MCF 10A (cell line): ENCODE measurements around the gene MAT1A. TPM values are rescaled to one million over a fixed set of nuclear protein-coding genes. Genes with fewer than 3 reads are reported as not detected.

Source experiments
- BruUV-seq: library from RNA; stranded (reverse); fragments of 400-500 nt; replicated peaks from 2 replicates; lab custom pipeline; 2021; lab: Mats Ljungman, UMichigan
- CTCF ChIA-PET: fragments of 300-600 bp; sonication (Branson Sonifier 250); formaldehyde crosslinking; extraction: SDS; loops from one replicate; lab custom pipeline; 2021; ENCODE audit warnings: antibody characterized with exemption, inconsistent platforms; lab: Yijun Ruan, JAX
- POLR2A ChIA-PET: fragments of 300-600, 350-650 bp; sonication (Branson Sonifier 250); formaldehyde crosslinking; extraction: SDS; loops from one replicate; lab custom pipeline; 2020; ENCODE audit warnings: antibody characterized with exemption, inconsistent platforms; lab: Yijun Ruan, JAX
- DNase-seq: peaks from one replicate; pipeline ENCODE4 v3.0.0-alpha.2; 2018; ENCODE audit not compliant: unreplicated experiment
- H3K27ac Mint-ChIP-seq: one replicate; pipeline ENCODE4 v1.8.0; 2022; ENCODE audit warnings: mild to moderate bottlenecking, low read depth, mixed read lengths; ENCODE audit not compliant: unreplicated experiment
- H3K27me3 Mint-ChIP-seq: one replicate; pipeline ENCODE4 v1.8.0; 2022; ENCODE audit warnings: mixed read lengths; ENCODE audit not compliant: insufficient read depth, unreplicated experiment
- H3K36me3 Mint-ChIP-seq: one replicate; pipeline ENCODE4 v1.8.0; 2022; ENCODE audit warnings: mild to moderate bottlenecking, moderate library complexity, mixed read lengths; ENCODE audit not compliant: insufficient read depth, unreplicated experiment
- H3K4me1 Mint-ChIP-seq: one replicate; pipeline ENCODE4 v1.8.0; 2022; ENCODE audit warnings: mixed read lengths; ENCODE audit not compliant: insufficient read depth, unreplicated experiment
- H3K4me3 Mint-ChIP-seq: one replicate; pipeline ENCODE4 v1.8.0; 2022; ENCODE audit warnings: mild to moderate bottlenecking, moderate library complexity, mixed read lengths; ENCODE audit not compliant: unreplicated experiment
- H3K9me3 Mint-ChIP-seq: one replicate; pipeline ENCODE4 v1.8.0; 2022; ENCODE audit warnings: mixed read lengths; ENCODE audit not compliant: unreplicated experiment
- intact Hi-C: fragments of 100-400 bp; cut with micrococcal nuclease; formaldehyde crosslinking; loops from 2 replicates; pipeline ENCODE4 v1.14.1; 2022
- total RNA-seq: library from RNA; stranded (reverse); gene quantifications from 2 replicates; pipeline ENCODE4 v1.2.3, GENCODE V29; 2022
- TF ChIP-seq, protein P1 (sequence below): fragments of 200-600 bp; IDR thresholded peaks from one replicate; pipeline ENCODE4 v1.8.0; 2022; ENCODE audit warnings: antibody characterized with exemption, mild to moderate bottlenecking; ENCODE audit not compliant: unreplicated experiment

Gene MAT1A
- total RNA-seq, 1 experiment from 2014 or later: 0.26 TPM

DNA sequence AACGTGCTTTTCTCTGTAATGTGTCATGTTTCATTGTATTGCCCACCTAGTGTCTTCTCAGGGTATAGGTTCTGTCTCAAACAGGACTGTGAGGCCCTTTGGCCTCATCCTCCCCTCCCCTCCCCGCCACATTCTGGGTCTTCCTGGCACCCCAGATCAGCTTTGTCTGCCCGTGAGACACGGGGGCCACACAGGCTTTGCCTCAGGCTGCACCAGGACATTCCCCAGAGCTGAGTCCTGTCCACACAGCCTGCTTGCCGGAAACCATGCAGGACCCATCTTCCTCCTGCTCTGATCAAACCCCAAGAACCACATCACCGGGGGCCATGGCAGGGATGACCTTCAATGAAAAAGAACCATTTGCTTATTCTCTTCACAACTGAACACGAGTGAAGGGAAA is 18.6 kb downstream of the MAT1A start:
- intact Hi-C loops: no loop called here
- POLR2A ChIA-PET: no interaction called here
- H3K36me3 Mint-ChIP-seq: no peaks in the 10 kb centered on the region
- TF ChIP-seq, protein P1, sequence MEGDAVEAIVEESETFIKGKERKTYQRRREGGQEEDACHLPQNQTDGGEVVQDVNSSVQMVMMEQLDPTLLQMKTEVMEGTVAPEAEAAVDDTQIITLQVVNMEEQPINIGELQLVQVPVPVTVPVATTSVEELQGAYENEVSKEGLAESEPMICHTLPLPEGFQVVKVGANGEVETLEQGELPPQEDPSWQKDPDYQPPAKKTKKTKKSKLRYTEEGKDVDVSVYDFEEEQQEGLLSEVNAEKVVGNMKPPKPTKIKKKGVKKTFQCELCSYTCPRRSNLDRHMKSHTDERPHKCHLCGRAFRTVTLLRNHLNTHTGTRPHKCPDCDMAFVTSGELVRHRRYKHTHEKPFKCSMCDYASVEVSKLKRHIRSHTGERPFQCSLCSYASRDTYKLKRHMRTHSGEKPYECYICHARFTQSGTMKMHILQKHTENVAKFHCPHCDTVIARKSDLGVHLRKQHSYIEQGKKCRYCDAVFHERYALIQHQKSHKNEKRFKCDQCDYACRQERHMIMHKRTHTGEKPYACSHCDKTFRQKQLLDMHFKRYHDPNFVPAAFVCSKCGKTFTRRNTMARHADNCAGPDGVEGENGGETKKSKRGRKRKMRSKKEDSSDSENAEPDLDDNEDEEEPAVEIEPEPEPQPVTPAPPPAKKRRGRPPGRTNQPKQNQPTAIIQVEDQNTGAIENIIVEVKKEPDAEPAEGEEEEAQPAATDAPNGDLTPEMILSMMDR: no peak
- no TSS peak for BruUV-seq
- CTCF ChIA-PET: interaction anchor here (0.6 kb wide), 1 partner anchor 197 kb away, joined by 3 read pairs; no protein-coding TSS in a partner anchor
- DNase-seq: no peak
- no peaks in the 10 kb centered on the region for H3K27me3 Mint-ChIP-seq
- H3K27ac Mint-ChIP-seq: no peak overlapping the region
- H3K4me3 Mint-ChIP-seq: no peak overlapping the region
- no peaks in the 10 kb centered on the region for H3K9me3 Mint-ChIP-seq
- no peaks in the 10 kb centered on the region for H3K4me1 Mint-ChIP-seq

DNA sequence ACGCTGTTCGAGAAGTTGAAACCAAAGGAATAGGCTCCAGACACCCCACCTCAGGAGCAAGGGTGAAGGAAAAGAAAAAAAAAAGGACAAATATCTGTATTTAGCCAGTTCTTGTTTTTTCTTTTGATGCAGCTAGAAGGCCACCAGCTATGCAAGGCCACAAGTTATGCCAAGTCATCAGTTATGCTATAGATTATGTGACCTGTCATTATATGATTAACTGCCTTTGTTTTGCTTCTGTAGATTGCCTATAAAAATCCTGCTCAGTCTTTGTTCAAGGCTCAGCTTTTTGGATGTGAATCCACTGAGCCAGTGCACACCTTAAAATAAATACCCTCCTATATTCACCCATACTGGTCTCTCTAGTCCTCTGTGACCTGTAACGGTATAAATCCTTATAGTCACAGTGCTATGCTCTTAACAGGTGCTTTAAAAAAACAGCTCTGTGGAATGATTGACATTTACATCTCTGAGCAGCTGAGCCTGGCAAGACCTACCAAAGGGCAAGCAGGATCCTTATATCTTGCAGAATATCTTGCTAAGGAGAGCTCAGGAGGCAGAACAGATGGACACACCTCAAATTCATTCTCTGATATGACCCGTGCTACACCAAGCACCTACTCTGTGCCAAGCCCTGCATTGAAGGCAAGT is 20.4 kb downstream of the MAT1A start:
- TF ChIP-seq, protein P1: no peak
- H3K9me3 Mint-ChIP-seq: no peaks in the 10 kb centered on the region
- no TSS peak for BruUV-seq
- H3K4me3 Mint-ChIP-seq: no peak overlapping the region
- intact Hi-C loops: no loop called here
- no peaks in the 10 kb centered on the region for H3K27me3 Mint-ChIP-seq
- H3K4me1 Mint-ChIP-seq: no peaks in the 10 kb centered on the region
- ChIA-PET POLR2A (no interaction called here), CTCF (interaction anchor here (0.6 to 1.8 kb wide), 2 partner anchors 9 to 856 kb away, joined by 4 to 17 read pairs; no protein-coding TSS in a partner anchor)
- no peaks in the 10 kb centered on the region for H3K36me3 Mint-ChIP-seq
- no peak for DNase-seq
- no peak overlapping the region for H3K27ac Mint-ChIP-seq

DNA sequence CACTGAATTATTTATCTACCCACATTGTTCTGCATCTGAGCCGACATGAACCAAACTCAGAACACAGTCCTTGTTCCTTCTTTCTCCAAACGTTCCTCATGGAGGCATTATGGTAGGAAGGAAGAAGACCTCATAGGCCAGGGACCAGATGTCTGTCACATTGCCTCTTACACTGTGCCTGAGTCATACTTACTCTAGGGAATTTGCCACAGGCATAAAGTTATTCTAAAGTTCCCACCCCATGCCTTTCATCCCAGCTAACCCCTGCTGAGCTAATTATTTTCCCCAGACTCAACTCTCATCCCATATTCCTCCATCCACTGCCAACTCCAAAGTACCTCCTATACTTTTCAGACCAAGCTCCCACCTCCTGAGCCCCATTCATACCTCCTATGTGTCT is 21.2 kb downstream of the MAT1A start:
- DNase-seq: no peak
- Mint-ChIP-seq H3K27me3 (peaks cover 1% of the 10 kb centered on the region), H3K4me1 (no peaks in the 10 kb centered on the region), H3K9me3 (no peaks in the 10 kb centered on the region), H3K27ac (no peak overlapping the region), H3K4me3 (no peak overlapping the region), H3K36me3 (no peaks in the 10 kb centered on the region)
- no TSS peak for BruUV-seq
- CTCF ChIA-PET: interaction anchor here (0.6 to 1.8 kb wide), 3 partner anchors 8 to 855 kb away, joined by 3 to 17 read pairs (median 4); no protein-coding TSS in a partner anchor
- intact Hi-C loops: no loop called here
- TF ChIP-seq, protein P1: no peak
- POLR2A ChIA-PET: no interaction called here

DNA sequence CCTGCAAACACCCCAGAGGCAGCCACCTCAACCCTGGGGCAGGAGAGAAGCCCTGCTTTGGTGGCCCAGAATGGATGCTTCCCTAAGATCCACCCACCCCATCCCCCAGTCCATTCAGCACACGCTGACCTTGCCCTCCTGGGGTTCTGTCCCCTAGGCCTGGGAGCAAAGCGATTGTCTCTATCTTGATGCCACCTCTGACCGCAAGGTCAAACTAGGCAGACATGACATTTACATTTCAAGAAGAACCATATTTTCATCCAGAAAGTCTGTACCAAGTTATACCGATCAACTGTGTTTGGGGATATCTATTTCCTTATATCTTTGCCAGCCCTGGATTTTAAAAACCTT is 23.0 kb downstream of the MAT1A start:
- no peak for DNase-seq
- TF ChIP-seq, protein P1: no peak
- CTCF ChIA-PET: no interaction called here
- no peaks in the 10 kb centered on the region for H3K4me1 Mint-ChIP-seq
- H3K27me3 Mint-ChIP-seq: peaks cover 11% of the 10 kb centered on the region
- no peaks in the 10 kb centered on the region for H3K9me3 Mint-ChIP-seq
- no peaks in the 10 kb centered on the region for H3K36me3 Mint-ChIP-seq
- intact Hi-C loops: no loop called here
- no peak overlapping the region for H3K27ac Mint-ChIP-seq
- POLR2A ChIA-PET: no interaction called here
- no peak overlapping the region for H3K4me3 Mint-ChIP-seq
- BruUV-seq: no TSS peak
